ENCODE measurements around the gene NEURL3.
A peak's percentile ranks its signal among the peaks of the same experiment; 100 is the strongest.
"Not testable (repeated sequence)": the region's sequence is repeated elsewhere in the genome, so short reads cannot be mapped to it uniquely, and the experiment has no call there.

Gene NEURL3

DNA sequence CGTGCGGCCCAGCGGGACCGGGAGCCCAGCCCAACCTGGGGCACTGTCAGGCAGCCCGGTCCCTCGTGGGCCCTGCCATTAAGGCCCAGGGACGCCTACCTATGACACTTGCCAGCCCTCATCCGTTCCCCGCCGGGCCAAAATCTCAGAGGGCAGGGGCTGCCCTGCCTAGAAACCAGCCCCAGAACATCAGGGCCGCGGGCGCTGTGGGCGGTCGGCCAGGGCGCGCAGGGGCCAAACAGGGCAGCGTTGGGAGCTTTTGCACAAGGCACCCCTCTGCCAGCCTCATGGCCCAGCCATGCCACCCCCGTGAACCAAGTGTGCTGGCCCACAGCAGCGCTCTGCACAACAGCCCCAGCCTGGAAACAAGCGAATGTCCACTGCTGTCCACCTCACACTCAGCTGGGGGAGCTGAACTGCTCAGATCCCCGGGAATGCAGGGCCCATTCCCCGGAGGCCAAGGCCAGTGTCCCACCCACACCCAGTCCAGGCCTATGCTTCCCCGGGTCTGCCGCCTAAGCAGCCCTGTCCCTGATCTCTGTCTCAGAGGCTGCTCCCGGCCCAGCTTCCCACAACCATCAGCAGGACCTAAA lies 3.5 kb upstream of the NEURL3 start:
- DNase-seq (ENCODE audit: insufficient read length, low spot score), result no peak
- FAIRE-seq, result no peak

DNA sequence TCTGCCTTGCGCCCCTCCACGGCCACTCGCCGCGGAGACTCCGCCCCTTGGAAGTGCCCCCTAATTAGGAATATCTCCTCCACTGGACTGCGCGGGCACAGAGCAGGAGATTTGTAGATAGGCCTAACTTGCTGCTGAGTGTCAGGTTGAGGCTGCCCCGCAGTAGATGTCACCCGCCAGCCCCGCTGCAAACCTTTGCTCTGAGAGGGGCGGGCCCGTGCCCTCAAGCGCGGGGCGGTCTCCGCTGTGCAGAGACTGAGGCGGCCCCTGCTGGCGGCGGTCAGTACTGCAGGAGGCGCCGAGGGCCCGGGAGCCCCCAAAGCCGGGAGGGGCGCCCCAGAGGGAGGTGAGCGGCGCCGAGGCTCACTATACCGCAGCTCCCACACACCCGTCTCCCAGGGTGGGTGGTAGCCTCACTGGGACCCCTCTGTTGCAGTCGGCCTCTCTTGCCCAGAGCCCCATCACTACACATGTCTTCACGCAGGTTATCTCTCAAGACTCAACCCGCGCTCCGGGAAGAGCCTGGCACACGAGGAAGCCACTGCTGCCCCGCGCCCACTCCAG lies 2.9 kb upstream of the NEURL3 start:
- FAIRE-seq (peak; percentile 79), DNase-seq (ENCODE audit: insufficient read length, low spot score) (peak; percentile 85)

DNA sequence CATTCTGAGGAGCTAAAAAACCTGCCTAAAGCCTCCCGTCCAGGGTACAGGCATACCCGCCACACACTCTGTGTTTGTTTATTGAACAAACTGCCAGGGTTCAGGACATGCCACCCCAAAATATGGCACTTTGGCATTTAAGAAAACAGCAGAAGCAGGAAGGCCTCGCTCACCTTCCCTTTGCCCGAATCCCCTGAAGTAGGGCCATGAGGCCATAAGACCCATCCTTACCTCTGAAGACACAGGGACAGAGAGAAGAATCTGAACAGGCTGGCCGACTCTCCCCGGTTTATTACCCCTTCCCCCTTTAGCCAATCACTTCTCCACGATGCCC lies 1.7 kb upstream of the NEURL3 start:
- peak; percentile 13 for FAIRE-seq
- no peak for DNase-seq (ENCODE audit: insufficient read length, low spot score)

DNA sequence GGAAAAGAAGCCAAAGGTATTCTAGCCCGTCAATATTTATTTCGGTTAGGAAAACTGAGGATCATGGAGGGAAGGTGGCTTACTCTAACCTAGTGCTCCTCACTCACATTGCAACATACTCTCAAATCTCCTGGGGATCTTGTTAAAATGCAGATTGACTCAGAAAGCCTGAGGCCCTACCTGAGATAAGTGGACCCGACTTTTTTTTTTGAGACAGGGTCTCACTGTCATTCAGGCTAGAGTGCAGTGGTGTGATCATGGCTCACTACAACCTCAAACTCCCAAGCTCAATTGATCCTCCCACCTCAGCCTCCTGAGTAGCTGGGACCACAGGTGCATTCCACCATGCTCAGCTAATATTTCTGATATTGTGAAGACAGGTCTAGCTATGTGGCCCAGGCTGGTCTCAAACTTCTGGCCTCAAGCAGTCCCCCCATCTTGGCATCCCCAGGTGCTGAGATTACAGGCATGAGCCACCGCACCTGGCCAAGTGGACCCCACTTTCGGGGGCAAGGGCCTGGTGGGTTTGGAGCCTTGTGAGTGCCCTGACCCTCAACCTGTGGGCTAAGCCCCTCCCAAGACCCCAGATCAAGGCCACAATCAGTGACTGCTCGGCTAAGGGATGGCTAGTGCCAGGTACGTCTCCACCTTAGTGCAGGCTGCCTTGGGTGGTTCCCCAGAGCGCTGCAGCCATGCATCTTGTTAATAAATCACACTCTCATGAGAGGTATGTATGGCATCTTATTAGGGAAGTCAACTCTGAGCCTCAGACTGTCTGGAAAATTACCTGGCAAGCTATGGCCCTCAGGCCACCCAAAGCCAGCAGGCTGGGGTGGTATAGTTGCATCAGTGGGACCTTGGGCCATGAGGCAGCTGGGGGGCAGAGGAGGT lies 1.1 kb upstream of the NEURL3 start:
- FAIRE-seq (no peak), DNase-seq (ENCODE audit: insufficient read length, low spot score) (no peak)

DNA sequence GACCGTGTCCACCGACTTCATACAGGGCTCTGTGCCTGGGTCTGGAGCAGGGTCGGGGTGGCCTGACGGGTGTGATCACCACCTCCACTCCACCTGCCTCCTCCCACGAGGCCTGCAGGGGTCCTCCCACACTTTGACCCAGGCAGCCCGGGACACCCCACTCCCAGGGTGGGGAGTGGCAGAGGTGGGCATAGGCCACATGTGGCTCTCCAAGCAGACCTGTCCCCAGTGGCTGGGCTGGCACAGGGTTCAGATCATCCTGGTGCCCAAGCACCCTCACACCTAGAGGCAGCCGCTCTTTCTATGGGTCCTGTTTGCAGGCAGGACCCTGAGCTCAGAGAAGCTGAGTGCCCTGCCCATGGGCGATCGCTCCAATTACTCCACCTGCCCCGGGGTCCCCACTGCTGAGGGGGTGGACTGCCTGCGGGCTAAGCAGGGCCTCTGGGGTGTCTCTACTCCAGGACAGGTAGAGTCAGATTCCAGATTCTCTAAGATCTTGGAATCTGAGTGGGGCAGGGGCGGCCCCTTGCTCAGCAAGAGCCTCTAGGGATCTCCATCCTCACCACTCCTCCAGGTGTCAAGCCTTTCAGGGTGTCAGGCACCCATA lies 1.4 kb downstream of the NEURL3 start:
- no peak for FAIRE-seq

DNA sequence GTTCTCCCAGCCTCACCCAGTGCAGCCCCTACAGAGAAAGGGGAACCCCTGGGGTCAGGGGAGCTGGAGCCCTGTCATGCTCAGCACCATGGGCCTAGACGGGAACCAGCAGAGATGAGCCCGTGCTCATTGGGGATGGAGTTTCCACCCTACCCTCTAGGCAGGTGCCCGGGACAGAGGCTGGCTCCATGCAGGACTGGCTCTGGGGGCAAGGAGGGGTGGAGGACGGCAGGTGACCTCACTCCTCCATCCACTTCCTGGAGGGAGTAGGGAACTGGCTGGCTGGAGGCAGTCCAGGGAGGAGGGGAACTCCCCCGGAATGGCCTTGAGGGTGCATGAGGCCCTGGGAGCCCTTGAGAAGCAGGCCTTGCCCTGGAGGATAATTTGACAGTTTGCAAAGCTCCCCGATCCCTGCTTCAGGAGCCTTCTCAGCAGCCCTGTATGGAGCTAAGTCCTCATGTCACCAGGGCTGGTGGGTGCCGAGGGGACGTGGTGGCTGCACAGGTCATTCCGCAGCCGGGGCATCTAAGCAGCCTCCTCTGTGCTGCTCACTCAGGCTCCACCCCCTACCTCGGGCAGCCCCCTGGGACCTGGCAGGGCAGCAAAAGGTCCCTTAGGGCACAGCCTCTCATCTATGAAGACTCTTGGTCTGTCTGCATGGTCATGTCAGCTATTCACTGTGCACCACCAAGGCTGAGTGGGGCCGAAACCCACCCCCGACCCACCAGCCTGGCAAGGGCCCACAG lies 2.1 kb downstream of the NEURL3 start:
- peak; percentile 44 for FAIRE-seq
- no peak for DNase-seq (ENCODE audit: insufficient read length, low spot score)

More for the DNA sequence above, 1.4 kb downstream of the NEURL3 start:
- DNase-seq (ENCODE audit: insufficient read length, low spot score), result no peak

DNA sequence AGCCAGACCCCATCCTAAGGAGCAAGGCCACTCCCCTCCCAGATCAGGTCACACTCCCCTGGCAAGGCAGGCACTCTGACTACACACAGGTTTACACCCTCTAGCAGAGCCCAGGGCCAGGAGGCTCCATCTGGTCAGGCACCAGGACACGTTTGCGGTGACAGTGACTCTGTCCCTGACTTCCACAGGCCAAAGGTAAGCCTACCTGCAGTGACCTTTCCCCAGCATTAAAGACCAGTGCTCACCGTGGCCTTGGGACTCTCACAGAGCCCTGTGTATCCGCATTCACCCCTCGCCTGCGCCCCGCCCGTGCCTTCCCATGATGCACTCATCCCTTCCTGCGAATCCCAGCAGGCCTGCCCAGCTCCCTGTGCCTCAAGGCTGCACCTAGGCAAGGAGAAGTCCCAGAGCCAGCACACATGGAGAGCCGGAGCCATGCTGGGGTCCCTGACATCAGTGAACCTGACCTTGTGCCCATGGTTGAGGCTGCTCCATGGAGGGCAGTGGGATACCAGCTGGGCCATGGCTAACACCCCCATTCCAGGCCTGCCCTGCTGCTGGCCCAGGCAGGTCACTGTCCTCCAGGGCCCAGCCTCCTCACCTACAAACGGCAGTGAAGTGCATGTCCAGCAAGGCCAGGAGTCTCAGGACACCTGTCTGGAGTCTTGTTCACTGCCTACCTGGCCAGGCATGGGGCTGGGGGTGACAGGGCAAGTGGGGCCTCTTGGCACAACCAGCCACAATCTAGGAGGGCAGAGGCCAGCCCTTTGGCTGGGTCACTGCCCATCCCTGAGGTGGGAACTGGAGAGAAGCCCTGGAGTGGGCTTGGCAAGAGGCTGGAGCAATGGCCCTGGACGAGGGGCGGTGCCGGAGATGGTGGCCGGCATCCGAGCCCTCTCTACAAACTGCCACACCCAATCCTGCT lies 3.0 kb downstream of the NEURL3 start:
- FAIRE-seq, result no peak
- DNase-seq (ENCODE audit: insufficient read length, low spot score), result no peak

DNA sequence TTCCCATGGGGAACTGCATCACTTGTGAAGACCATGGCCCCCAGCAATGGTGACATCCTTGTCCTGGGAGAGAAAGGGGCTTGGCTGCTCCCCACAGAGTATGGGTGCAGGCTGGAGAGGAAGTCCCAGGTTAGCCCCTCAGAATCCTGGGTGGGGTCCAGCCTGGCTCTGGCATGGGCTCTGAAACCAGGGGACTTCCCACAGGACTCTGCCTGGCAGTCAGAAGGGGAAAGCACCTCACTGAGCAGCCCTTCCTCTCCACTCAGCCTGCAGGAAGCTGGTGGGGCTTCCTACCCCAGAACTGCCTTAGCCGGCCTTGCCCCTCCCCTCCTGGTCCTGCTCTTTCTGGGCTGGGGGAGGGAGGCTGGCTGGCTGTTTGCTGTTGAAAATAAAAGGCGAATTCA lies 3.7 kb downstream of the NEURL3 start:
- DNase-seq (ENCODE audit: insufficient read length, low spot score), result no peak
- no peak for FAIRE-seq

DNA sequence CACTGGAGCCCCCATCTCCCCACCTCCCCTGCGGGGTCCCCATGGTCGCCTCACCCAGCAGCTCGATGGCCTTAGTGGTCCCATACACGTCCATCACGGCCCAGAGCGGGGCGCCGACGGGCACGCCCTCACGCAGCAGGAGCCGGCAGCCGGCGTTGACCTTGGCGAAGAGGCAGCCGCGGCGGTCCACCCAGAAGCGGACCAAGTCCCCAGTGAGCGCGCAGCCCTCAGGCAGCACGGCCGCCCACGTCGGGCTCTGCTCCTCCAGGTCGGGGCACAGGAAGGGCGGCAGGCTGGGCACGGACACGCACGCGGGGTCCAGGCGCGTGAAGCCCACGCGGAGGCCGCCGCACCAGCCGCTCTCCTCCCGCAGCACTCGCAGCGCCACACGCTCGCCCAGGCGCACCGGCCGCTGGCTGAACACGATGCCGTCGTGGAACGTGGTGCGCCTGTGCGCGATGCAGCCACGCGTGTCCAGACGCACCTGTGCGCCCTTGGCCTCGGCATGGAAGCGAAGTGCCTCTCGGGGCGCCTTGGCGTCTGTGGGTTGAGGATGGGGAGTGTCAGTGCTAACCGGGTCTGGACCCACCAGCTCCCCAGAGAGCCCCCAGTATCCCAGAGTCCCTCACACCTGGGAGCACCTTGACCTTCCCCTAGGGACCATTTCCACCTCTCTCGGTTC lies 4.6 kb downstream of the NEURL3 start:
- DNase-seq (ENCODE audit: insufficient read length, low spot score) (no peak), FAIRE-seq (no peak)

DNA sequence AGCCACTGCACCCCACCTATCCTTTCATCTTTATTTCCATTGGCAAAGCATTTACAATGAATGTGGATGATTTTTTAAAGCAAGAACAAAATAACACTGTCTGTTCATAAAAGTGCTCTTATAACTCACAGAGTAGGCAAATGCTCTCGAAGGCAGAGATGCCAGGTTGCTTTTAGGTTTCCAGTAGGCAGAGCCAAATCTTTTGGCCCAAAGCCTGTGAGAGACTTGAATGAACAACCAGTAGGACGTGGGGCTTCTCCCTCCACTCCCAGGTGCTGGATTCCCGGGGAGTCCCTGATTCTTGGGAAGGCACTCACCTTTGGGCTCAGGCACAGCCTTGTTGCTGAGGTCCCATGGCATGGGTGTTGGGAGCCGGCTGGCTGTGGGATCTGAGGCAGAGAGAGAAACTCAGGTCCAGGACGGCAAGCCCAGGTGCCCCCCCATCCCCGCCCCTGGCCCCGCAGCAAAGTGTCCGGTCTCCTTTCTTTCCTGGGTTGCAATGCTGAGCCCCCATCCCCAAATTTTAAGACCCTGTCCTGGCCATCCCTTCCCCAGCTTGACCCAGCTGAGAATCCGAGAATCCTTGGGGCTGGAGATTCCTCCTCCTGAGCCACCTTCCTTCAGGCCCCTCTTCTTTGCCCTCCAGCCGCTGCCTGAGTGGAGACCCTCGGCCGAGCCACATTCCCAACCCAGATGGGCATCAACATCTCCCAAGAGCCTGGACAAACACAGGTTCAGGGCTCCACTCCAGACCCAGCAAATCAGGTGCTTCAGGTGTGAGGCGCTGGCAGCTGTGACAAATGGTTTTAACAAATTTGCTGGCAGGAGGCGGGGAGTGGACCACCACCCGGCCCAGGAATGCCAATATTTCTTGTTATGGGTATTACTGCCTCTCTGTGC lies 5.8 kb downstream of the NEURL3 start:
- no peak for DNase-seq (ENCODE audit: insufficient read length, low spot score)
- no peak for FAIRE-seq

DNA sequence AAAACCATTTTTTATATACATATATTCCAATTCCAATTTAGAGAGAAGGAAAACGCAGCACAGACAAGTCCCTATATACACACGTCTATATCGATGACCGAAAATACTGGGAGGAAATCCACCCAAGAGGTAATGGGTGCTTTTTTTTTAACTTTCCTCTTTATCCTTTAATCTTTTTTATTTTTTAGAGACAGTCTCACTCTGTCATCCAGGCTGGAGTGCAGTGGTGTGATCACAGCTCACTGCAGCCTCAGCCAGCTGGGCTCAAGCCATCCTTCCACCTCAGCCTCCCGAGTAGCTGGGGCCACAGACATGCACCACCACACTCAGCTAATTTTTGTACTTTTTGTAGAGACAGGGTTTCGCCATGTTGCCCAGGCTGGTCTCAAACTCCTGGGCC lies 6.5 kb downstream of the NEURL3 start:
- not testable (repeated sequence) for DNase-seq (ENCODE audit: insufficient read length, low spot score); FAIRE-seq

DNA sequence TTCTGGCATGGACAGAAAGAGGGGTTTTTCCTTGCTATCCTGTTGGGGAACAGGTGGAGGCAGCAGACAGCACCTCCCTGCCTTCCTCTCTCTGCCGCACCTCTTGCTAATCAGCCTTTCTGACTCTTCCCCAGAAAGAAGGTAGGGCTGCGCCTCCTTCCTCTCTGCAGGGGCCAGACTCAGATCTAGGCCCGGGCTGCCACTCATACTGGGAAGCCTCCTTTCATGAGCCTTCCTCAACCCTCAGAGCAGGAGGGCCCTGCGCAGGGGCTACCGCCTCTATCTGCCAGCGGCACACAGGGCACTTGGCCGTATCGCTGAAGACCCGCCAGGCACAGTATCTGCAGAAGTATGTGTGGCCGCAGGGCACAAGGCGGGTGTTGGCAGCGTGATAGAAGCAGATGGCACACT lies 7.1 kb downstream of the NEURL3 start:
- no peak for DNase-seq (ENCODE audit: insufficient read length, low spot score)
- no peak for FAIRE-seq

DNA sequence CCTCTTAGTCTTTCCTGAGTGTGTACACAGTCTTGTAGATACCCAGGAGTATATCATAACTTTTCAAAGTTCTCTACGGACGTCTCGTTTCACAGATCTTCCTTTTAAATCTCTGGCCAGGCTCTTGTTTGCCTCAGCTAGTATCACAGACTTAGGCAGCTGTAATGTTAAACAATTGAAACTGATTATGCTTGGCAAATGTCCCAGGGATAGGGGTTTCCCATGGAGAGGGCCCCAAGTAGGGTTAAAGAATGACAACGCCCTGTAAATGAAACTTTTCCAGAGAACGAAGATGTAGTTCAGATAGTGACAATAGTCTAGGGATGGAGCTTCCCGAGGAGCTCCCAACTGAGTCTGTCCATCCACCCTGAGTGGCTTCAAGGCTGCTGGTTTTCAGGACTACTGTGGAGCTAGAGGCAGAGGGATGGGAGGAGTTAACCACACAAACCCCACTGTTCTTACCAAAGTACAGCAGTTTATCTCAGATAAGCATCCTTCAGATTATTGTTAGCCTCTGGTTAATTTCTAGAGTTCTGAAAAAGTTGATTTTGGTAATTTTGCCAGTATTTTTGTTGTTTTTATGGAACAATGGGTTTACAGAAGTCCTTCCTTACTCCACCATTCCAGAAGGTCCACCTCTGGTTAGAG lies 9.1 kb downstream of the NEURL3 start:
- no peak for DNase-seq (ENCODE audit: insufficient read length, low spot score)
- FAIRE-seq, result no peak

DNA sequence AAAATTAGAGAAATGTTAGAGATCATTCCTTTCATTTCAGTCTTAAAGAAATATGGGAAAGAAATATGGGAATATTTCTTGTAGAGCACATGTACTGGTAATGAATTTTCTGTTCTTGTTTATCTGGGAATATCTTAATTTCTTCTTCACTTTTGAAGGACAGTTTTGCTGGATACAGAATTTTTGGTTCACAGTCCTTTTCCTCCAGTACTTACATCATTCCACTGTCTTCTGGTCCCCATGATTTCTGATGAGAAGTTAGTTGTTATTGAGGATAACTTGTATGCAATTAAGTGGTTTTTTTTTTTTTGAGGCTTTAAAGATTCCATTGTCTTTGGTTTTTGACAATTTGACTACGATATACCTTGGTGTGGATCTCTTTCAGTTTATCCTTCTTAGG lies 11.0 kb downstream of the NEURL3 start:
- DNase-seq (ENCODE audit: insufficient read length, low spot score) (no peak), FAIRE-seq (no peak)

DNA sequence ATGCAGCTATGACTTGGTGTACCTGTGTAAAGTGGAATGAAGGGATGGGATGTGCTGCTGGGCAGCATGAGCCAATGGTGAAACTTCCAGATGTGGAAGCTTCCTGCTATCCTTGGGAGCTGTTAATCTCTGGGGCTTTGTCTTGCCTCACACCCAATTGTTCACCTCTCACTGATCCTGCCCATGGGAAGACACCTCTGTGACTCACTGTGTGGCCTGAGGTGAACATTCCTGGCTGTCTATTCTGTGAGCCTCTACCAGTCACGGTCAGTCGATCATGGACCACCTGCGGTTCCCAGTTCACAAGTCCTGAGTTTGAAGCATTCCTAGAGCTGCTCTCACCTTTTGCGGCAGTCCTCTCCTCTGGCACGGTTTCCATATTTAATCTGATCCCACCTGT lies 12.1 kb downstream of the NEURL3 start:
- DNase-seq (ENCODE audit: insufficient read length, low spot score), result no peak
- peak; percentile 81 for FAIRE-seq

DNA sequence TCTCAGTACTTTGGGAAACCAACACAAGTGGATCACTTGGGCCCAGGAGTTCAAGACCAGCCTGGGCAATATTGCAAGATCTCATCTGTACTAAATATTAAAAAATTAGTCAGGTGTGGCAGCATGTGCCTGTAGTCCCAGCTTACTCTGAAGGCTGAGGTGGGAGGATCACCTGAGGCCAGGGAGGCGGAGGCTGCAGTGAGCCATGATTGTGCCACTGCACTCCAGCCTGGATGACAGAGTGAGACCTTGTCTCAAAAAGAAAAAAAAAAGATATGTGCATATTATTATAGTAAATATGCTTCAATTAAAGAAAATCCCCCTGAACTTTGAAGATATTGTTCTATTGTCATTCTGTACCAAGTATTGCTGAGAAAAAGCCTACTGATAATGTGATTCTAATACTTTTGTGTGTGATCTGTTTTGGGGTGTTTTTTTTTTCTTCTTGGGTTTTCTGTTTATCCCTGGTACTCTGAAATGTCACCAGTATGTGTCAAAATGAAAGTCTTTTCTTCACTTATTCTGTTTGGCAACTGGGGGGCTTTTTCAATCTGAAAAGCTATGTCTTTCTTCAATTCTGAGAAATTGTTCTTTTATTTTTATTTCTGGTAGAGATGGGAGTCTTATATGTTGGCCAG lies 13.2 kb downstream of the NEURL3 start:
- FAIRE-seq (no peak), DNase-seq (ENCODE audit: insufficient read length, low spot score) (no peak)

DNA sequence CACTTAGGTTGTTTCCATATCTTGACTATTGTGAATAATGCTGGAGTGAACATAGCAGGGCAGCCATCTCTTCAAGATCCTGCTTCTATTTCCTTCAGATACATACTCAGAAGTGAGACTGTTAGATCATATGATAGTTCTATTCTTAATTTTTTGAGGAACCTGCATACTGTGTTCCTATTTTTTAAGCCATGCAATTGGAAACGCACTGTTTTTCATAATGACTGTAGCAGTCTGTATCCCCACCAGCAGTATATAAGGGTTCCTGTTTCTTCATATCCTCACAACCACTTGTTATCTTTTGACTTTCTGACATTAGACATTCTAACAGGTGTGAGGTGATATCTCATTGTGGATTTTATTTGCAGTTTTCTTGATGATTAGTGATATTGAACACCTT lies 15.5 kb downstream of the NEURL3 start:
- FAIRE-seq (no peak), DNase-seq (ENCODE audit: insufficient read length, low spot score) (no peak)

All from HTR-8/SVneo (cell line).